ENCODE data around the gene ARFGEF2. TPM values are rescaled to one million over a fixed set of nuclear protein-coding genes. Genes with fewer than 3 reads are reported as not detected.
"Not testable (repeated sequence)": the region's sequence is repeated elsewhere in the genome, so short reads cannot be mapped to it uniquely, and the experiment has no call there.

ARFGEF2 gene
- total RNA-seq, 1 experiment from 2014 or later = 37.9 TPM

DNA sequence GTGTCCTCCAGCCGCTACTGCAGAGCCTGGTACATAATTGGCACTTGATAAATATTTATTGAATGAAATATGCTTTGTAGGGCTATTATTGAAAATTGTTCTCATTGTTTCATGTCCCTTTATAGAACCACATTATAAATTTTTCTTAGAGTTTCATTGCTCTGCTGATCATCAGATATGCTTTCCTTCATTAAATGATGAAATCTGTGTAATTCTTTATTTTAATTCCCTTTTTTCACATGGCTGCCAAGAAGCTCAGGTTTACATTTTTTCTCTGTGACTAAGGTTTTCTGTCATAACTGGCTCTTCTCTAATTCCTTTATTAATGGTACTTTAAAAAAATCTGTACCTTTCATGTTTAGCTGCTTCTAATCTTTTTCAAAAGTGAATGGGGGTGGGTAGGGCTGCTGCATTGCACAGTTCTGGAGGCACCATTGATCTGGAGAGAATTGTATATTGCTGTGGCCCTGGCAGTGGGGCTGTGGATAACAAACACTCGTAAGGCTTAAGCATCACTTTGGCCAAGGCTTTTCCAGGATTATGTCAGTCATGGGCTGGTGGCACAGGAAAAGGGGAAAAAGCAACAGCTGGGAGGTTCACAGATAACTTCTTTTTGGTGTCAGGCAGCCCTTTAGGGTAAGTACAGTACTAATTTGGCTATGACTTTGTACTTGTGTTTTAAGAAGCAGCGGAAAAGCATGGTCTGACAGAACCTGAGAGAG, 43.8 kb downstream of the ARFGEF2 start:
- Histone ChIP-seq H3K4me1 (ENCODE audit: low read length) (no peaks in the 10 kb centered on the region), H2AFZ (ENCODE audit: low read length) (no peak overlapping the region), H3K79me2 (ENCODE audit: low read length) (no peaks in the 10 kb centered on the region), H3K9me2 (replicated peaks; ENCODE audit: insufficient read depth, low read length) (no peaks in the 10 kb centered on the region), H3K9me3 (ENCODE audit: low read length) (no peaks in the 10 kb centered on the region), H3K9ac (ENCODE audit: low read length) (no peak overlapping the region), H3K27me3 (ENCODE audit: low read length) (no peaks in the 10 kb centered on the region), H3K36me3 (ENCODE audit: insufficient read depth, low read length) (peaks cover 20% of the 10 kb centered on the region), H4K20me1 (ENCODE audit: insufficient read depth, low read depth, low read length) (no peaks in the 10 kb centered on the region), H3K4me2 (ENCODE audit: low read depth, low read length, poor library complexity, severe bottlenecking) (no peak overlapping the region), H3K27ac (ENCODE audit: low read length) (no peak overlapping the region), H3K4me3 (ENCODE audit: low read length) (no peak overlapping the region)
- no peak for DNase-seq

DNA sequence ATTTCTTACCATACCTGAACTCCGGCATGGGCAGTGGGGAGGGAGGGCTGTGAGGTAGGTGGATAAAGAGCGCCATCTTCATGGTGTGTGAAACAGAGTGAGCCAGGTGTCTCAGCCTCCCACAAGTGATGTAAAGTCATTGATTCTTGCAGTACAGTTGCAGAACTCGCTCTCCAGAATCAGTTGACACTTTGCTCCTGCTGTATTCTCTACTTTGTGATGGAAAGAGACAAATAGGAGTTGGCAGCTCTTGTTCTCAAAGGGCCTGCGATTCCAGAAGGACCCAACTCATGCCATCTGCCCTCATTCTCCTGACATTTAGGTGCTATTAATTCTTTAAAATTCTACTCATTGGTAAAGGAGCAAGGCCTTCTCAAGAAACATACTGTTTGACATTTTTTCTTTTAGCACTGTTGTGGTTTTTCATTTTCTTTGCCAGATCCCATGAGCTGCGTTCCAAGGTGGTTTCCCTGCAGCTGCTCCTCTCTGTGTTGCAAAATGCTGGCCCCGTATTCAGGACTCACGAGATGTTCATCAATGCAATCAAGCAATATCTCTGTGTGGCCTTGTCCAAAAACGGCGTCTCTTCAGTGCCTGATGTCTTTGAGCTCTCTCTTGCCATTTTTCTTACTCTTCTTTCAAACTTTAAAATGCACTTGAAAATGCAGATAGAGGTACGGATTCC, 49.3 kb downstream of the ARFGEF2 start:
- no peak overlapping the region for H3K9ac ChIP-seq (ENCODE audit: low read length)
- no peaks in the 10 kb centered on the region for H3K4me1 ChIP-seq (ENCODE audit: low read length)
- no peak overlapping the region for H3K4me3 ChIP-seq (ENCODE audit: low read length)
- no peaks in the 10 kb centered on the region for H3K9me3 ChIP-seq (ENCODE audit: low read length)
- H3K27me3 ChIP-seq (ENCODE audit: low read length) = no peaks in the 10 kb centered on the region
- no peak overlapping the region for H3K4me2 ChIP-seq (ENCODE audit: low read depth, low read length, poor library complexity, severe bottlenecking)
- no peaks in the 10 kb centered on the region for H3K9me2 ChIP-seq (replicated peaks; ENCODE audit: insufficient read depth, low read length)
- no peak for DNase-seq
- no peak overlapping the region for H3K27ac ChIP-seq (ENCODE audit: low read length)
- no peak overlapping the region for H2AFZ ChIP-seq (ENCODE audit: low read length)
- peaks cover 24% of the 10 kb centered on the region for H3K36me3 ChIP-seq (ENCODE audit: insufficient read depth, low read length)
- no peaks in the 10 kb centered on the region for H3K79me2 ChIP-seq (ENCODE audit: low read length)
- H4K20me1 ChIP-seq (ENCODE audit: insufficient read depth, low read depth, low read length) = no peaks in the 10 kb centered on the region

DNA sequence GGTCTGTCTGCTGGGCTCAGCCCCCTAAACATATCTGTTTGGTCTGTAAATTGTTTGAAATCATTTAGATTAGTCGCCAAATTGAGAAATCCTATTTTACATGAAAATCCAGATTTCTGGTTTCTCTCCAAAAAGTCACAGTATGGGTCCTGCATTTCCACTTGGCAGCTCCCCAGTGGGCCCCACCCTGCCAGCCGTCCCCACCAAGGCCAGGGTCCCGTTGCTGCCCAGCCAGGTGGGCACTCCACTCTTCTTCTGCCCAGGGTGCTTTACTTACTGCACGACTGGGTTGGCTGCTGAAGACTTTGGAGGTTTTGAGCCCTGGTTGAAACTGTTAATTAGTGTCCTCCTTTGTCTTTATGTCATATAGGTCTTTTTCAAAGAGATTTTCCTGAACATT, 50.4 kb downstream of the ARFGEF2 start:
- Histone ChIP-seq H3K9ac (ENCODE audit: low read length) (no peak overlapping the region), H2AFZ (ENCODE audit: low read length) (no peak overlapping the region), H3K4me1 (ENCODE audit: low read length) (no peaks in the 10 kb centered on the region), H3K36me3 (ENCODE audit: insufficient read depth, low read length) (peaks cover 28% of the 10 kb centered on the region), H3K4me2 (ENCODE audit: low read depth, low read length, poor library complexity, severe bottlenecking) (no peak overlapping the region), H3K79me2 (ENCODE audit: low read length) (no peaks in the 10 kb centered on the region), H3K4me3 (ENCODE audit: low read length) (no peak overlapping the region), H3K9me2 (replicated peaks; ENCODE audit: insufficient read depth, low read length) (no peaks in the 10 kb centered on the region), H4K20me1 (ENCODE audit: insufficient read depth, low read depth, low read length) (no peaks in the 10 kb centered on the region), H3K27ac (ENCODE audit: low read length) (no peak overlapping the region), H3K27me3 (ENCODE audit: low read length) (no peaks in the 10 kb centered on the region), H3K9me3 (ENCODE audit: low read length) (no peaks in the 10 kb centered on the region)
- DNase-seq = no peak

DNA sequence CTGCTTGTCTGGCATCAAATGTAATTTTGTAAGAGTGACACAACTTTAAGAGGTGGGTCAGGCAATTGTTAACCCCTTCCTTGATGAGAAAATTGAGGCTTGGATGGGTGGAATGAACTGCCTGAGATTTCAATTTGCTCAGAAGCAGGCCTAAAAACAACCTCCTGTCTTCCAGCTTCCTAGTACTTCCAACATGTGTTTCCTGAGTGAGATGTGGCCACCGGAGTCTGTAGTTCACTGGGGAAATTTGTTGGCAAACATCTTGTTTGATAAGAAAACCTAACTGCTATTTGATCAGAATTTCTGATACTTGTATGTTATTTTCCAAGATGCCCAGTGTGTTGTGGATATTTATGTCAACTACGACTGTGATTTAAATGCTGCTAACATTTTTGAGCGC, 51.3 kb downstream of the ARFGEF2 start:
- Histone ChIP-seq H3K27ac (ENCODE audit: low read length) (no peak overlapping the region), H3K79me2 (ENCODE audit: low read length) (no peaks in the 10 kb centered on the region), H2AFZ (ENCODE audit: low read length) (no peak overlapping the region), H3K4me1 (ENCODE audit: low read length) (no peaks in the 10 kb centered on the region), H3K4me2 (ENCODE audit: low read depth, low read length, poor library complexity, severe bottlenecking) (no peak overlapping the region), H3K9me2 (replicated peaks; ENCODE audit: insufficient read depth, low read length) (no peaks in the 10 kb centered on the region), H4K20me1 (ENCODE audit: insufficient read depth, low read depth, low read length) (no peaks in the 10 kb centered on the region), H3K4me3 (ENCODE audit: low read length) (no peak overlapping the region), H3K27me3 (ENCODE audit: low read length) (no peaks in the 10 kb centered on the region), H3K9ac (ENCODE audit: low read length) (no peak overlapping the region), H3K9me3 (ENCODE audit: low read length) (no peaks in the 10 kb centered on the region), H3K36me3 (ENCODE audit: insufficient read depth, low read length) (peaks cover 28% of the 10 kb centered on the region)
- no peak for DNase-seq

DNA sequence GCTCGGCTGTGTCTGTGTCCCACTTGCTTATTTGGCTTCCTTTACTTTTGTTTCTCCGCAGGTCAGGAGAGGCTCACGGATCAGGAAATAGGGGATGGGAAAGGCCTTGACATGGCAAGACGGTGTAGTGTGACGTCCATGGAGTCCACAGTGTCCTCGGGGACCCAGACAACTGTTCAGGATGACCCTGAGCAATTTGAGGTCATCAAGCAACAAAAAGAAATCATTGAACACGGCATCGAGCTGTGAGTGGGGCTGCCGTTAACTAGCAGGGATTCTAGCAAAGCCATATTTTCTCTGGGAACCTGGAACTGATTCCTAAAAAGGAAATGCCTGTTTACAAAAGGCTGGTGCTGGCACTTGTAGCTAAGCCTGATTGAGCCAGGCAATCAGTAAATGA, 54.4 kb downstream of the ARFGEF2 start:
- Histone ChIP-seq H4K20me1 (ENCODE audit: insufficient read depth, low read depth, low read length) (no peaks in the 10 kb centered on the region), H2AFZ (ENCODE audit: low read length) (no peak overlapping the region), H3K4me1 (ENCODE audit: low read length) (no peaks in the 10 kb centered on the region), H3K9me3 (ENCODE audit: low read length) (no peaks in the 10 kb centered on the region), H3K4me2 (ENCODE audit: low read depth, low read length, poor library complexity, severe bottlenecking) (no peak overlapping the region), H3K27me3 (ENCODE audit: low read length) (no peaks in the 10 kb centered on the region), H3K27ac (ENCODE audit: low read length) (no peak overlapping the region), H3K4me3 (ENCODE audit: low read length) (no peak overlapping the region), H3K36me3 (ENCODE audit: insufficient read depth, low read length) (peaks cover 18% of the 10 kb centered on the region), H3K9me2 (replicated peaks; ENCODE audit: insufficient read depth, low read length) (no peaks in the 10 kb centered on the region), H3K79me2 (ENCODE audit: low read length) (no peaks in the 10 kb centered on the region), H3K9ac (ENCODE audit: low read length) (no peak overlapping the region)
- no peak for DNase-seq

DNA sequence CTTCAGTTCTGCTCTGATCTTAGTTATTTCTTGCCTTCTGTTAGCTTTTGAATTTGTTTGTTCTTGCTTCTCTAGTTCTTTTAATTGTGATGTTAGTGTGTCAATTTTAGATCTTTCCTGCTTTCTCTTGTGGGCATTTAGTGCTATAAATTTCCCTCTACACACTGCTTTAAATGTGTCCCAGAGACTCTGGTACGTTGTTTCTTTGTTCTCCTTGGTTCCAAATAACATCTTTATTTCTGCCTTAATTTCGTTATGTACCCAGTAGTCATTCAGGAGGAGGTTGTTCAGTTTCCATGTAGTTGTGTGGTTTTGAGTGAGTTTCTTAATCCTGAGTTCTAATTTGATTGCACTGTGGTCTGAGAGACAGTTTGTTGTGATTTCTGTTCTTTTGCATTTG, 58.5 kb downstream of the ARFGEF2 start:
- not testable (repeated sequence) for H3K9ac ChIP-seq (ENCODE audit: low read length)

DNA sequence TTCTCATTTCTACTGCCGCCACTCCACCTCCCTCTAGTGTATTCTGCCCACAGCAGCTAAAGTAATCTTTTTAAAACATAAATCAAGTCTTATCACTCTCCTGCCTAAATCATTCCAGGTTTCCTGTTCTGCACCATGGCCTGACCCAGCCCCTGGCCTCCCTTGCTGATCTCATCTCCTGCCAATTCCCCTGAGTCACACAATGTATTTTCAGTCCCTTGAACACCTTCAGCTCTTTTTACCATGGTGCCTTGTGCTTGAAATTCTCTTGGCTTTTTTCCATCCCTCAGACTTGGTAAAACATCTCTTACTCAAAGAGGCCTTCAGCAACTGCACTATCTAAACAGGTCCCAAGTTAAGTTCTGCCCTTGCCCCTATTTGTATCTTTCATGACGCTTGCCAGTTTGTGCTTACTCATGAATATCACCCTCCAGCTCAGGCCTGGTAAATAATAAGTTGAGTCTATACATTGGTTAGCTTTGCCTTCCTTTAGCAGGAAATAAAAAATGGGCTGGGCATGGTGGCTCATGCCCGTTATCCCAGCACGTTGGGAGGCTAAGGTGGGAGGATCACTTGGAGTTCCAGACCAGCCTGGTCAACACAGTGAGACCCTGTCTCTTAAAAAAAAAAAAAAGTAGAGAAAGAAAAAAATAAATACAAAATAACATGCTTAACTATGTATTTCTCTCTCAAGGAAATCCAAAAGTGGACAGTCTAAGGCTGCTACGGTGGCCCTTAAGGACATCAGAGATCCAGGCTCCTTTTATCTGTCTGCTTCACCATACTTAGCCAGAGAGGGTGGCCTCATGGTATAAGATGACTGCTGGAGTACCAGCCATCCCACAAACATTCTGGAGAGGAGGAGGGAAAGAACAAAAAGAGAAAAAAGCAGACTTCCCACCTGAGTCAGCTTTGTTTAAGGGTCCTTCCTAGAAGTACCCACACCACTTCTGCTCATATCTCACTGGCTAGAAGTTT, 62.2 kb downstream of the ARFGEF2 start:
- Histone ChIP-seq H3K9me3 (ENCODE audit: low read length) (no peaks in the 10 kb centered on the region), H3K4me2 (ENCODE audit: low read depth, low read length, poor library complexity, severe bottlenecking) (no peak overlapping the region), H3K4me3 (ENCODE audit: low read length) (no peak overlapping the region), H3K27ac (ENCODE audit: low read length) (no peak overlapping the region), H3K79me2 (ENCODE audit: low read length) (no peaks in the 10 kb centered on the region), H3K9ac (ENCODE audit: low read length) (no peak overlapping the region), H3K27me3 (ENCODE audit: low read length) (no peaks in the 10 kb centered on the region), H3K4me1 (ENCODE audit: low read length) (no peaks in the 10 kb centered on the region), H3K9me2 (replicated peaks; ENCODE audit: insufficient read depth, low read length) (no peaks in the 10 kb centered on the region), H2AFZ (ENCODE audit: low read length) (no peak overlapping the region), H3K36me3 (ENCODE audit: insufficient read depth, low read length) (peaks cover 20% of the 10 kb centered on the region; the same call in 1 of the 2 replicates), H4K20me1 (ENCODE audit: insufficient read depth, low read depth, low read length) (no peaks in the 10 kb centered on the region)
- no peak for DNase-seq

More for the DNA sequence above, 58.5 kb downstream of the ARFGEF2 start:
- H3K79me2 ChIP-seq (ENCODE audit: low read length); H3K4me1 ChIP-seq (ENCODE audit: low read length); H2AFZ ChIP-seq (ENCODE audit: low read length); H3K4me2 ChIP-seq (ENCODE audit: low read depth, low read length, poor library complexity, severe bottlenecking); H3K27me3 ChIP-seq (ENCODE audit: low read length); DNase-seq; H3K9me3 ChIP-seq (ENCODE audit: low read length); H3K27ac ChIP-seq (ENCODE audit: low read length); H4K20me1 ChIP-seq (ENCODE audit: insufficient read depth, low read depth, low read length); H3K4me3 ChIP-seq (ENCODE audit: low read length); H3K9me2 ChIP-seq (replicated peaks; ENCODE audit: insufficient read depth, low read length): not testable (repeated sequence)
- peaks cover 17% of the 10 kb centered on the region for H3K36me3 ChIP-seq (ENCODE audit: insufficient read depth, low read length)
